Measurements from ENCODE around the gene DCLK1. TPM values are rescaled to one million over a fixed set of nuclear protein-coding genes. Genes with fewer than 3 reads are reported as not detected.

The DCLK1 gene
- total RNA-seq, 4 donors from 2014 or later = 3.8 to 10.0 (median 8.2) TPM

- ATAC-seq (no peak), DNase-seq (no peak)
- no peak overlapping the region for H3K27ac ChIP-seq
- intact Hi-C loops (cut with DNase I; ENCODE audit: low total_unique reads) (no loop called here), in situ Hi-C loops (cut with MboI; ENCODE audit: low sequenced_read_pairs in 4 of 4) (loop anchor here in 1 of 4 donors (10.0 kb wide), 1 partner anchor 58 kb away; no protein-coding TSS in a partner anchor)
- no peaks in the 10 kb centered on the region for H3K36me3 ChIP-seq
- TF ChIP-seq CTCF (IDR thresholded peaks at IDR 0.05 in 4 of 5, conservative IDR thresholded peaks at IDR 0.05 in 1 of 5) (no peak), POLR2A (IDR thresholded peaks at IDR 0.05) (no peak)
- no peaks in the 10 kb centered on the region for H3K27me3 ChIP-seq
- no peaks in the 10 kb centered on the region for H3K4me1 ChIP-seq
- no peaks in the 10 kb centered on the region for H3K9me3 ChIP-seq
- H3K4me3 ChIP-seq = no peak overlapping the region
Measured at GRCh38 chr13:35887115-35887666, 244.0 kb downstream of the DCLK1 start.

GRCh38 chr13:35886332-35887114 lies 244.7 kb downstream of the DCLK1 start:
- ATAC-seq = no peak
- H3K27me3 ChIP-seq = no peaks in the 10 kb centered on the region
- H3K36me3 ChIP-seq = no peaks in the 10 kb centered on the region
- H3K27ac ChIP-seq = no peak overlapping the region
- H3K4me3 ChIP-seq = no peak overlapping the region
- no peaks in the 10 kb centered on the region for H3K4me1 ChIP-seq
- TF ChIP-seq POLR2A (IDR thresholded peaks at IDR 0.05) (no peak), CTCF (IDR thresholded peaks at IDR 0.05 in 4 of 5, conservative IDR thresholded peaks at IDR 0.05 in 1 of 5) (no peak)
- no peak for DNase-seq
- intact Hi-C loops (cut with DNase I; ENCODE audit: low total_unique reads) = no loop called here
- in situ Hi-C loops (cut with MboI; ENCODE audit: low sequenced_read_pairs in 4 of 4) = loop anchor here in 1 of 4 donors (10.0 kb wide), 1 partner anchor 58 kb away; no protein-coding TSS in a partner anchor
- H3K9me3 ChIP-seq = no peaks in the 10 kb centered on the region

DNA sequence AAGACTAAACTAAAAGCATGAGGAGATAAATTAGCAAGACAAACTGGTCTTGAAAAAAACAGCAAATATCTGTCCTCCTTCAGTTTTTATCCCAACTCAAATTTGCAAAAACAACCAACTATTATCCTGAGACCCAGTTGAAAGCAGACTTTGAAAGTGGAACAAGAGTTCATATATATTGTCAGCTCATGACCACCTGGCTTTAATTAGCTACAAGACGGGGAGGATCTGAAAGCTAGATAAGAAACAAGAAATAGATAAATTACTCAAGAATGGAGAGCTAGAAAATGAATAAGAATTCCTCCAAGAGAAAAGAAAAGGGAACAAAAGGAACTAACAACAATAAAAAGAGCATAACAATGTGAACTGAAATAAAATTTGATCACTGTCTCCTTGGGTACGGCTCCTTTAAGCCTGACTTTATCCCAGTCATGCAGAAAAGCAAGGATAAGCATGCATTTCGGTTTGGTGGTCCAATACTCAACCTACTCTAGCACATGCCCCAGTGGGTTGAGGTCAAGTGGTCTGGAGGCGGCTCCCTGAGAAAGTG lies 246.9 kb downstream of the DCLK1 start:
- H3K4me3 ChIP-seq = no peak overlapping the region
- intact Hi-C loops (cut with DNase I; ENCODE audit: low total_unique reads) (no loop called here), in situ Hi-C loops (cut with MboI; ENCODE audit: low sequenced_read_pairs in 4 of 4) (loop anchor here in 1 of 4 donors (10.0 kb wide), 1 partner anchor 61 kb away; no protein-coding TSS in a partner anchor)
- no peaks in the 10 kb centered on the region for H3K27me3 ChIP-seq
- H3K27ac ChIP-seq = no peak overlapping the region
- no peaks in the 10 kb centered on the region for H3K36me3 ChIP-seq
- no peak for TF ChIP-seq POLR2A (IDR thresholded peaks at IDR 0.05)
- no peak for TF ChIP-seq CTCF (IDR thresholded peaks at IDR 0.05 in 4 of 5, conservative IDR thresholded peaks at IDR 0.05 in 1 of 5)
- ATAC-seq = no peak
- DNase-seq = no peak
- no peaks in the 10 kb centered on the region for H3K4me1 ChIP-seq
- no peaks in the 10 kb centered on the region for H3K9me3 ChIP-seq

DNA sequence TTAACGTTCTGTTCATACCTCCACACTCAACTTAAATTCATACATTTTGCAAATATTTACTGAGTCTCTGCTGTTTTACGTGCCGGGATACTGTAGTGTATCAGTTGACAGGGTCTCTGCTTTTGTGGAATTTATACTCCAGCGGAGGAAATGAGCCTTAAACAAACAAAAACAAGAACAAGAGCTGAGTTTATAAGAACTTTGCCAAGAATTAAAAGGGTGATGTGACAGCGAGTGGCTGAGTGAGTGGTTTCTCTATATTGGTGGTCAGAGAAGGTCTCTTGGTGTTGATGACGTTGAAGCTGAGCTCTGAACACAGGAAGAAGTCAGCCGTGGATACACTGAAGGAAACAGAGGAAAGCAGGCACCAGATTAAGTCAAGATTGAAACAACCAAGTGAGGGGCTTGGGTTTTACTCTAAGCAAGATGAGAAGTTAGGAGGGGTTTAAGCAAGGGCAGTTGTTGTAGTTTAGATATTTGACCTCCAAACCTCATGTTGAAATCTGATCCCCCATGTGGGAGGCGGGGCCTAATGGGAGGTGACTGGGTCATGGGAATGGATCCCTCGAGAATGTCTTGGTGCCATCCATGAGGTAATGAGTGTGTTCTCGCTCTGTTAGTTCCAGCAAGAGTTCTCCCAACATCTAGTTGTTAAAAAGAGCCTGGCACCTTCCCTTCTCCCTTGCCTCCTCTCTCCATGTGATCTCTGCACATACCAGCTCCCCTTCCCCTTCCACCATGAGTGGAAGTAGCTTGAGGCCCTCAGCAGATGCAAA lies 248.3 kb downstream of the DCLK1 start:
- Histone ChIP-seq H3K27me3 (no peaks in the 10 kb centered on the region), H3K4me3 (no peak overlapping the region), H3K4me1 (no peaks in the 10 kb centered on the region), H3K9me3 (no peaks in the 10 kb centered on the region), H3K36me3 (no peaks in the 10 kb centered on the region), H3K27ac (no peak overlapping the region)
- TF ChIP-seq POLR2A (IDR thresholded peaks at IDR 0.05) = no peak
- TF ChIP-seq CTCF (IDR thresholded peaks at IDR 0.05 in 4 of 5, conservative IDR thresholded peaks at IDR 0.05 in 1 of 5) = no peak
- in situ Hi-C loops (cut with MboI; ENCODE audit: low sequenced_read_pairs in 4 of 4) = loop anchor here in 1 of 4 donors (10.0 kb wide), 1 partner anchor 62 kb away; no protein-coding TSS in a partner anchor
- ATAC-seq (no peak), DNase-seq (no peak)
- intact Hi-C loops (cut with DNase I; ENCODE audit: low total_unique reads) = no loop called here

Measured in gastrocnemius medialis (tissue), 4 donors.